Endothelial cell of umbilical vein (primary cell): ENCODE results near the gene ST8SIA6.

ENCODE experiments used
- CTCF ChIP-seq, 2 donors: IDR thresholded peaks; 1 replicate in 1 of 2; 2 replicates in 1 of 2; pipeline ENCODE4 v1.5.1; 2011; ENCODE audit warnings: low read length in 2 of 2, mild to moderate bottlenecking in 2 of 2, moderate library complexity in 2 of 2, control low read depth in 1 of 2, inconsistent platforms in 1 of 2, low read depth in 1 of 2; ENCODE audit not compliant: insufficient read depth in 1 of 2; ENCODE audit errors: extremely low read depth in 1 of 2
- EZH2 ChIP-seq: IDR thresholded peaks from 2 replicates; pipeline ENCODE4 v1.6.1; 2012; ENCODE audit warnings: borderline replicate concordance, low read depth, mild to moderate bottlenecking, moderate library complexity, low read length, inconsistent platforms; ENCODE audit not compliant: severe bottlenecking
- FOS ChIP-seq: IDR thresholded peaks from 2 replicates; pipeline ENCODE4 v1.6.1; 2011; ENCODE audit warnings: mild to moderate bottlenecking, low read length, moderate library complexity, borderline replicate concordance; ENCODE audit not compliant: insufficient read depth
- GATA2 ChIP-seq: IDR thresholded peaks from 2 replicates; pipeline ENCODE4 v1.7.0; 2011; ENCODE audit warnings: low read depth, mild to moderate bottlenecking, moderate library complexity, mixed read lengths, low read length; ENCODE audit not compliant: insufficient read length, insufficient read depth
- MAX ChIP-seq: IDR thresholded peaks from 2 replicates; pipeline ENCODE4 v1.6.1; 2011; ENCODE audit not compliant: insufficient read depth, insufficient read length
- MYC ChIP-seq: IDR thresholded peaks from one replicate; pipeline ENCODE4 v1.6.1; 2011; ENCODE audit warnings: mild to moderate bottlenecking, low read depth, low read length
- POLR2A ChIP-seq: IDR thresholded peaks from 2 replicates; pipeline ENCODE4 v1.6.1; 2012; ENCODE audit warnings: low read depth, mild to moderate bottlenecking, control low read depth, low read length
- POLR2AphosphoS5 ChIP-seq: IDR thresholded peaks from 2 replicates; pipeline ENCODE4 v1.6.1; 2012; ENCODE audit warnings: low read depth, mild to moderate bottlenecking, control low read depth, low read length, moderate library complexity; ENCODE audit not compliant: insufficient read depth

- no peak for TF ChIP-seq POLR2A
- no peak for TF ChIP-seq MAX
- TF ChIP-seq CTCF (IDR thresholded peaks at IDR 0.05; ENCODE audit: extremely low read depth in 1 of 2, insufficient read depth in 1 of 2, low read depth in 1 of 2, low read length in 2 of 2) = no peak
- TF ChIP-seq POLR2AphosphoS5 = no peak
- no peak for TF ChIP-seq MYC
- TF ChIP-seq EZH2 = no peak
- no peak for TF ChIP-seq FOS
- no peak for TF ChIP-seq GATA2
Observed at GRCh38 chr10:17358461-17358860, 95.9 kb downstream of the ST8SIA6 start.
